ENCODE data around the gene FBXO5.

DNA sequence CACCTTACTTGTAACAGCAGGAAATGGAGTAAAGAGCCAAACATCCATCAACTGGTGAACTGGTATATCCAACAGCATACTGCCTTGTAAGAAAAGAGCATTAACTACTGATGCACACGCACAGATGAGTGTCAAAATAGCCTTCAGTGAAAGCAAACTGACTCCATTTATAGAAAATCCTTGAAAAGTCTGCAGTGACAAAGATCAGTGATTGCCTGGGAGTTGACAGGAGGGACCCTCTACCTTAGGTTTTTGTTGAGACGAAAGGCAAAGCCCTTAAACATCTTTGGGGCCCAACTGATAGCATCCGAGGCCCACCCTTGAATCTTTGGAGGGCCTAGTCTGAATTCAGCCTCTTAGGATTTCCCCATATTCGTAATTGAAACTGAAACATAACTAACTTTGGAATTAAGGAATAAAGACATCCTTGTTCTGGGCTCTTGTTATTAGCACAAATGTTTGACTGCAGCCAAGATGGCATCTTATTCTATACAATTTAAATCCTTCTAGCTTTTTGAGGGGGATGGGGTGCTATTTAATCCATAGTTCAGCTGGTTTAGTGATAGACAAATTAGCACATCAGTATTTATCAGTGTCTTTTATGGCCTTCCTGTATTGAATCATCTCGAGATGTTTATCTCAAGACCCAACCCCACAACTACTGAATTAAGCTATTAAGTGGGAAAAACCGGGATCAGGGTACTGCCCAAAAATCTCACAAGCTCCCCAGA, 13.0 kb downstream of the FBXO5 start:
- TF ChIP-seq, protein P1, sequence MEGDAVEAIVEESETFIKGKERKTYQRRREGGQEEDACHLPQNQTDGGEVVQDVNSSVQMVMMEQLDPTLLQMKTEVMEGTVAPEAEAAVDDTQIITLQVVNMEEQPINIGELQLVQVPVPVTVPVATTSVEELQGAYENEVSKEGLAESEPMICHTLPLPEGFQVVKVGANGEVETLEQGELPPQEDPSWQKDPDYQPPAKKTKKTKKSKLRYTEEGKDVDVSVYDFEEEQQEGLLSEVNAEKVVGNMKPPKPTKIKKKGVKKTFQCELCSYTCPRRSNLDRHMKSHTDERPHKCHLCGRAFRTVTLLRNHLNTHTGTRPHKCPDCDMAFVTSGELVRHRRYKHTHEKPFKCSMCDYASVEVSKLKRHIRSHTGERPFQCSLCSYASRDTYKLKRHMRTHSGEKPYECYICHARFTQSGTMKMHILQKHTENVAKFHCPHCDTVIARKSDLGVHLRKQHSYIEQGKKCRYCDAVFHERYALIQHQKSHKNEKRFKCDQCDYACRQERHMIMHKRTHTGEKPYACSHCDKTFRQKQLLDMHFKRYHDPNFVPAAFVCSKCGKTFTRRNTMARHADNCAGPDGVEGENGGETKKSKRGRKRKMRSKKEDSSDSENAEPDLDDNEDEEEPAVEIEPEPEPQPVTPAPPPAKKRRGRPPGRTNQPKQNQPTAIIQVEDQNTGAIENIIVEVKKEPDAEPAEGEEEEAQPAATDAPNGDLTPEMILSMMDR (IDR thresholded peaks at IDR 0.05; ENCODE audit: low read depth, low read length, missing input control): no peak
- TF ChIP-seq RXRA (IDR thresholded peaks at IDR 0.05) (no peak), RAD21 (IDR thresholded peaks at IDR 0.05) (no peak), SP1 (IDR thresholded peaks at IDR 0.05) (no peak), TAF1 (conservative IDR thresholded peaks at IDR 0.05) (no peak)
- TF ChIP-seq, protein P2, sequence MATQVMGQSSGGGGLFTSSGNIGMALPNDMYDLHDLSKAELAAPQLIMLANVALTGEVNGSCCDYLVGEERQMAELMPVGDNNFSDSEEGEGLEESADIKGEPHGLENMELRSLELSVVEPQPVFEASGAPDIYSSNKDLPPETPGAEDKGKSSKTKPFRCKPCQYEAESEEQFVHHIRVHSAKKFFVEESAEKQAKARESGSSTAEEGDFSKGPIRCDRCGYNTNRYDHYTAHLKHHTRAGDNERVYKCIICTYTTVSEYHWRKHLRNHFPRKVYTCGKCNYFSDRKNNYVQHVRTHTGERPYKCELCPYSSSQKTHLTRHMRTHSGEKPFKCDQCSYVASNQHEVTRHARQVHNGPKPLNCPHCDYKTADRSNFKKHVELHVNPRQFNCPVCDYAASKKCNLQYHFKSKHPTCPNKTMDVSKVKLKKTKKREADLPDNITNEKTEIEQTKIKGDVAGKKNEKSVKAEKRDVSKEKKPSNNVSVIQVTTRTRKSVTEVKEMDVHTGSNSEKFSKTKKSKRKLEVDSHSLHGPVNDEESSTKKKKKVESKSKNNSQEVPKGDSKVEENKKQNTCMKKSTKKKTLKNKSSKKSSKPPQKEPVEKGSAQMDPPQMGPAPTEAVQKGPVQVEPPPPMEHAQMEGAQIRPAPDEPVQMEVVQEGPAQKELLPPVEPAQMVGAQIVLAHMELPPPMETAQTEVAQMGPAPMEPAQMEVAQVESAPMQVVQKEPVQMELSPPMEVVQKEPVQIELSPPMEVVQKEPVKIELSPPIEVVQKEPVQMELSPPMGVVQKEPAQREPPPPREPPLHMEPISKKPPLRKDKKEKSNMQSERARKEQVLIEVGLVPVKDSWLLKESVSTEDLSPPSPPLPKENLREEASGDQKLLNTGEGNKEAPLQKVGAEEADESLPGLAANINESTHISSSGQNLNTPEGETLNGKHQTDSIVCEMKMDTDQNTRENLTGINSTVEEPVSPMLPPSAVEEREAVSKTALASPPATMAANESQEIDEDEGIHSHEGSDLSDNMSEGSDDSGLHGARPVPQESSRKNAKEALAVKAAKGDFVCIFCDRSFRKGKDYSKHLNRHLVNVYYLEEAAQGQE (IDR thresholded peaks at IDR 0.05): no peak
